ENCODE results near the gene SCN5A. TPM values are rescaled to one million over a fixed set of nuclear protein-coding genes. Genes with fewer than 3 reads are reported as not detected.
A peak's percentile ranks its signal among the peaks of the same experiment; 100 is the strongest.

The SCN5A gene
- total and polyA plus RNA-seq, 7 donors: under 0.01 to 1.9 (median 0.51) TPM

GRCh38 chr3:38648659-38649499, 608 bp downstream of the SCN5A start:
- Histone ChIP-seq H3K36me3 (no peaks in the 10 kb centered on the region), H3K4me1 (peaks cover 0 to 19% (median 14%) of the 10 kb centered on the region in 4 donors), H3K9me3 (no peaks in the 10 kb centered on the region), H3K4me3 (peak overlapping the region; percentile 29 to 60 (median 48)), H3K27me3 (peaks cover 6 to 23% (median 21%) of the 10 kb centered on the region in 3 donors), H3K27ac (no peak overlapping the region)
- TF ChIP-seq EP300 (IDR thresholded peaks at IDR 0.05): no peak
- no peak for TF ChIP-seq CTCF (IDR thresholded peaks at IDR 0.05)
- no peak for TF ChIP-seq POLR2A (IDR thresholded peaks at IDR 0.05)
- no peak for TF ChIP-seq POLR2AphosphoS5 (IDR thresholded peaks at IDR 0.05)
- 10 to 11% methylated on average over 56 of the region's 56 CpGs for WGBS, 2 donors
- DNase-seq: peak; percentile 58
- intact Hi-C loops (cut with DNase I): no loop called here

- no peaks in the 10 kb centered on the region for H3K9me3 ChIP-seq
- H3K27me3 ChIP-seq: peaks cover 6 to 28% (median 21%) of the 10 kb centered on the region in 3 donors
- H3K27ac ChIP-seq: no peak overlapping the region
- no peaks in the 10 kb centered on the region for H3K36me3 ChIP-seq
- TF ChIP-seq CTCF (IDR thresholded peaks at IDR 0.05): no peak
- H3K4me1 ChIP-seq: peaks cover 0 to 19% (median 14%) of the 10 kb centered on the region in 4 donors
- WGBS, 2 donors: 90 to 94% methylated on average over 7 of the region's 7 CpGs
- no peak overlapping the region for H3K4me3 ChIP-seq
- DNase-seq: peak; percentile 48
- intact Hi-C loops (cut with DNase I): no loop called here
Observed at GRCh38 chr3:38648024-38648658, 1.3 kb downstream of the SCN5A start.

- Histone ChIP-seq H3K27me3 (peaks cover 6 to 23% (median 21%) of the 10 kb centered on the region in 3 donors), H3K4me1 (peaks cover 0 to 19% (median 14%) of the 10 kb centered on the region in 4 donors), H3K4me3 (no peak overlapping the region), H3K27ac (no peak overlapping the region), H3K9me3 (no peaks in the 10 kb centered on the region), H3K36me3 (no peaks in the 10 kb centered on the region)
- WGBS, 2 donors: 88 to 92% methylated on average over 7 of the region's 7 CpGs
- intact Hi-C loops (cut with DNase I): no loop called here
- peak; percentile 42 for DNase-seq
- TF ChIP-seq EP300 (IDR thresholded peaks at IDR 0.05) (no peak), POLR2AphosphoS5 (IDR thresholded peaks at IDR 0.05) (no peak)
Observed at GRCh38 chr3:38647217-38647970, 2.1 kb downstream of the SCN5A start.

GRCh38 chr3:38646630-38647029, 2.9 kb downstream of the SCN5A start:
- Histone ChIP-seq H3K9me3 (no peaks in the 10 kb centered on the region), H3K36me3 (no peaks in the 10 kb centered on the region), H3K27ac (no peak overlapping the region), H3K4me1 (peaks cover 0 to 19% (median 14%) of the 10 kb centered on the region in 4 donors), H3K27me3 (peaks cover 6 to 23% (median 21%) of the 10 kb centered on the region in 3 donors), H3K4me3 (no peak overlapping the region)
- TF ChIP-seq POLR2A (IDR thresholded peaks at IDR 0.05): no peak
- no peak for TF ChIP-seq EP300 (IDR thresholded peaks at IDR 0.05)
- TF ChIP-seq POLR2AphosphoS5 (IDR thresholded peaks at IDR 0.05): no peak
- no peak for TF ChIP-seq CTCF (IDR thresholded peaks at IDR 0.05)
- peak; percentile 6 for DNase-seq
- intact Hi-C loops (cut with DNase I): no loop called here
- WGBS, 2 donors: 67 to 70% methylated on average over 3 of the region's 3 CpGs

GRCh38 chr3:38646062-38646461, 3.4 kb downstream of the SCN5A start:
- TF ChIP-seq EP300 (IDR thresholded peaks at IDR 0.05) (no peak), POLR2AphosphoS5 (IDR thresholded peaks at IDR 0.05) (no peak), CTCF (IDR thresholded peaks at IDR 0.05) (no peak), POLR2A (IDR thresholded peaks at IDR 0.05) (no peak)
- no peaks in the 10 kb centered on the region for H3K36me3 ChIP-seq
- intact Hi-C loops (cut with DNase I): no loop called here
- no peak overlapping the region for H3K27ac ChIP-seq
- peaks cover 0 to 18% (median 14%) of the 10 kb centered on the region in 4 donors for H3K4me1 ChIP-seq
- peaks cover 6 to 21% (median 20%) of the 10 kb centered on the region in 3 donors for H3K27me3 ChIP-seq
- DNase-seq: peak; percentile 25
- H3K4me3 ChIP-seq: no peak overlapping the region
- 87 to 94% methylated on average over 4 of the region's 4 CpGs for WGBS, 2 donors
- H3K9me3 ChIP-seq: no peaks in the 10 kb centered on the region
